Astrocyte (in vitro differentiated cells and primary cell): ENCODE measurements around the gene AUP1. TPM values are rescaled to one million over a fixed set of nuclear protein-coding genes. Genes with fewer than 3 reads are reported as not detected.

Experiments used
- DNase-seq: peaks from one replicate; pipeline ENCODE4 v3.0.0-alpha.2; 2010; ENCODE audit warnings: low read depth
- FAIRE-seq: peaks from 2 replicates; lab custom pipeline; 2011; peaks lifted over from hg19 to GRCh38; lab: Jason Lieb, UNC
- H2AFZ ChIP-seq: 2 replicates; pipeline ENCODE4 v1.6.0; 2012; ENCODE audit warnings: low read depth, low read length, inconsistent platforms
- H3K27ac ChIP-seq: 2 replicates; pipeline ENCODE4 v1.5.1; 2011; ENCODE audit warnings: low read depth, low read length, inconsistent platforms
- H3K27me3 ChIP-seq: 2 replicates; pipeline ENCODE4 v1.6.0; 2011; ENCODE audit warnings: low read length, inconsistent platforms; ENCODE audit not compliant: insufficient read depth
- H3K36me3 ChIP-seq: 2 replicates; pipeline ENCODE4 v1.5.1; 2011; ENCODE audit warnings: low read length, inconsistent platforms; ENCODE audit not compliant: insufficient read depth
- H3K4me1 ChIP-seq: 2 replicates; pipeline ENCODE4 v1.5.1; 2011; ENCODE audit warnings: low read length, inconsistent platforms; ENCODE audit not compliant: insufficient read depth
- H3K4me2 ChIP-seq: 2 replicates; pipeline ENCODE4 v1.6.0; 2012; ENCODE audit warnings: low read length, inconsistent platforms
- H3K4me3 ChIP-seq: 2 replicates; pipeline ENCODE4 v1.5.1; 2011; ENCODE audit warnings: low read depth, mild to moderate bottlenecking, low read length, inconsistent platforms; ENCODE audit not compliant: insufficient read depth
- H3K79me2 ChIP-seq: 2 replicates; pipeline ENCODE4 v1.6.0; 2012; ENCODE audit warnings: mild to moderate bottlenecking, low read length, inconsistent platforms; ENCODE audit not compliant: insufficient read depth
- H3K9ac ChIP-seq: 2 replicates; pipeline ENCODE4 v1.6.0; 2012; ENCODE audit warnings: mild to moderate bottlenecking, low read length, inconsistent platforms
- H3K9me3 ChIP-seq: 2 replicates; pipeline ENCODE4 v1.5.1; 2012; ENCODE audit warnings: low read depth, mild to moderate bottlenecking, low read length, inconsistent platforms; ENCODE audit not compliant: insufficient read depth
- H4K20me1 ChIP-seq: 2 replicates; pipeline ENCODE4 v1.6.0; 2012; ENCODE audit warnings: low read length, inconsistent platforms; ENCODE audit not compliant: insufficient read depth
- H3K27ac Mint-ChIP-seq: one replicate; pipeline ENCODE4 v1.8.0; 2021; ENCODE audit warnings: mild to moderate bottlenecking, mixed read lengths; ENCODE audit not compliant: unreplicated experiment
- H3K27me3 Mint-ChIP-seq: one replicate; pipeline ENCODE4 v1.8.0; 2021; ENCODE audit warnings: low read depth, mixed read lengths; ENCODE audit not compliant: unreplicated experiment
- H3K36me3 Mint-ChIP-seq: one replicate; pipeline ENCODE4 v1.8.0; 2021; ENCODE audit warnings: low read depth, mixed read lengths; ENCODE audit not compliant: unreplicated experiment
- H3K4me1 Mint-ChIP-seq: one replicate; pipeline ENCODE4 v1.8.0; 2021; ENCODE audit warnings: low read depth, mixed read lengths; ENCODE audit not compliant: unreplicated experiment
- H3K4me3 Mint-ChIP-seq: one replicate; pipeline ENCODE4 v1.8.0; 2021; ENCODE audit warnings: mild to moderate bottlenecking, moderate library complexity, mixed read lengths; ENCODE audit not compliant: unreplicated experiment
- H3K9me3 Mint-ChIP-seq: one replicate; pipeline ENCODE4 v1.8.0; 2021; ENCODE audit warnings: mild to moderate bottlenecking, mixed read lengths; ENCODE audit not compliant: unreplicated experiment
- EZH2 ChIP-seq: IDR thresholded peaks from 2 replicates; pipeline ENCODE4 v1.6.1; 2012; ENCODE audit warnings: mild to moderate bottlenecking, low read length, inconsistent platforms; ENCODE audit not compliant: insufficient read depth
- total RNA-seq: library from RNA; stranded (reverse); gene quantifications from 2 replicates; pipeline ENCODE4 v1.2.1, GENCODE V29; 2021
- TF ChIP-seq, protein P1 (sequence below): IDR thresholded peaks from 2 replicates; pipeline ENCODE4 v1.5.1; 2011; ENCODE audit warnings: low read depth, mild to moderate bottlenecking, inconsistent platforms, low read length, moderate library complexity; ENCODE audit not compliant: insufficient read depth

AUP1 gene
- total RNA-seq, 1 donor from 2014 or later = 82.5 TPM

DNA sequence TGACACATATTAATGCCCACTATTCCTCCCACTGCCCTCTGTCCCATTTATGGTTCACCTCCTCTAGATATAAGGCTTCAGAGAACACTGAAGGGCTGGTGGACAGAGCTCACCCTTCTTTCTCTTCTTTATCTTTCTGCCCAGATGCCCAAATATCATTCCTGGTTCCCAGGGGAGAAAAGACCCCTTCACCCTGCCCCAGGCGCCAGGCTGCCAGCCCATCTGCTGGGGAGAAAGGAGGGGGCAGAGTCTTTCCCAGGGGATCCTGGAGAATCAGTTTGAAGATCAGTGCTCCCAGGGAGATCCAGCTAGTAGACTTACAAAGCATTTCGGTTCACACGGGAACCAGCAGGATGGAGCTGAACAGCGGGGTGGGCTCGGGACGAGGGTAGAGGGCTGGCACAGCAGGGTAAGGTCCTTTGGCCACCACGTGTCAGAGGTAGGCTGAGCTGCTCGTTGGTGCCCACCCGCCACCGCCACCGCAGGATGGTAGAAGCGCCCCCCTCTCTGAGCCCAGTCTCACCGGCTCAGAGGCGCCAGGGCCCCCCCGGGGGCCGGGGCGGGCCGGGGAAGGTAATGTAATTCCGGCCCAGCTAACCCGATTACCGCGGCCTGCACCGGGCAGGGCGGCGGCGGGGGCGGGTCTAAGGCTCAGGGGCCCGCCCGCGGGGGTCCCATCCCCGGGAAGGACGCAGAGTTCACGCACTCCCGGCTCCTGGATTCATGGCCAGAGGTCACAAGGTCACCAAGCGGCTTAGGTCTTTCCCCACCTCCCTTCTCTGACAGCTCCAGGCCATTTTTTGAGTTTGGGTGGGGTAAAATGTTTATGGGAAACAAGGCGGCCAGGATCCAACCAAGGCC lies 16.5 kb downstream of the AUP1 start:
- Mint-ChIP-seq H3K9me3 (peaks cover 8% of the 10 kb centered on the region), H3K27ac (peak overlapping the region; percentile 66), H3K4me1 (peaks cover 3% of the 10 kb centered on the region), H3K27me3 (peaks cover 68% of the 10 kb centered on the region), H3K4me3 (no peak overlapping the region), H3K36me3 (no peaks in the 10 kb centered on the region)
- no peak overlapping the region for H3K4me2 ChIP-seq
- DNase-seq (no peak), FAIRE-seq (no peak)
- H4K20me1 ChIP-seq = peaks cover 6% of the 10 kb centered on the region
- no peaks in the 10 kb centered on the region for H3K79me2 ChIP-seq
- H3K4me1 ChIP-seq = peaks cover 15% of the 10 kb centered on the region
- H3K27me3 ChIP-seq = peaks cover 73% of the 10 kb centered on the region
- no peak overlapping the region for H3K9ac ChIP-seq
- no peak overlapping the region for H3K27ac ChIP-seq
- no peak overlapping the region for H3K4me3 ChIP-seq
- TF ChIP-seq, protein P1, sequence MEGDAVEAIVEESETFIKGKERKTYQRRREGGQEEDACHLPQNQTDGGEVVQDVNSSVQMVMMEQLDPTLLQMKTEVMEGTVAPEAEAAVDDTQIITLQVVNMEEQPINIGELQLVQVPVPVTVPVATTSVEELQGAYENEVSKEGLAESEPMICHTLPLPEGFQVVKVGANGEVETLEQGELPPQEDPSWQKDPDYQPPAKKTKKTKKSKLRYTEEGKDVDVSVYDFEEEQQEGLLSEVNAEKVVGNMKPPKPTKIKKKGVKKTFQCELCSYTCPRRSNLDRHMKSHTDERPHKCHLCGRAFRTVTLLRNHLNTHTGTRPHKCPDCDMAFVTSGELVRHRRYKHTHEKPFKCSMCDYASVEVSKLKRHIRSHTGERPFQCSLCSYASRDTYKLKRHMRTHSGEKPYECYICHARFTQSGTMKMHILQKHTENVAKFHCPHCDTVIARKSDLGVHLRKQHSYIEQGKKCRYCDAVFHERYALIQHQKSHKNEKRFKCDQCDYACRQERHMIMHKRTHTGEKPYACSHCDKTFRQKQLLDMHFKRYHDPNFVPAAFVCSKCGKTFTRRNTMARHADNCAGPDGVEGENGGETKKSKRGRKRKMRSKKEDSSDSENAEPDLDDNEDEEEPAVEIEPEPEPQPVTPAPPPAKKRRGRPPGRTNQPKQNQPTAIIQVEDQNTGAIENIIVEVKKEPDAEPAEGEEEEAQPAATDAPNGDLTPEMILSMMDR = no peak
- no peak for TF ChIP-seq EZH2
- no peaks in the 10 kb centered on the region for H3K9me3 ChIP-seq
- H2AFZ ChIP-seq = no peak overlapping the region
- no peaks in the 10 kb centered on the region for H3K36me3 ChIP-seq

GRCh38 chr2:74511104-74511989 lies 18.2 kb downstream of the AUP1 start:
- Mint-ChIP-seq H3K27me3 (peaks cover 51% of the 10 kb centered on the region), H3K4me1 (peaks cover 8% of the 10 kb centered on the region), H3K36me3 (peaks cover 5% of the 10 kb centered on the region), H3K27ac (no peak overlapping the region), H3K9me3 (no peaks in the 10 kb centered on the region), H3K4me3 (no peak overlapping the region)
- no peak for DNase-seq
- H3K4me2 ChIP-seq = no peak overlapping the region
- no peaks in the 10 kb centered on the region for H3K36me3 ChIP-seq
- H3K9me3 ChIP-seq = no peaks in the 10 kb centered on the region
- peaks cover 6% of the 10 kb centered on the region for H4K20me1 ChIP-seq
- peaks cover 59% of the 10 kb centered on the region for H3K27me3 ChIP-seq
- peak; percentile 49 for TF ChIP-seq EZH2
- TF ChIP-seq, protein P1 = no peak
- H3K27ac ChIP-seq = no peak overlapping the region
- FAIRE-seq = no peak
- peaks cover 9% of the 10 kb centered on the region for H3K79me2 ChIP-seq
- H3K9ac ChIP-seq = no peak overlapping the region
- no peak overlapping the region for H2AFZ ChIP-seq
- H3K4me3 ChIP-seq = no peak overlapping the region
- H3K4me1 ChIP-seq = peaks cover 23% of the 10 kb centered on the region
